ENCODE data around the gene LSM5.

The LSM5 gene

DNA sequence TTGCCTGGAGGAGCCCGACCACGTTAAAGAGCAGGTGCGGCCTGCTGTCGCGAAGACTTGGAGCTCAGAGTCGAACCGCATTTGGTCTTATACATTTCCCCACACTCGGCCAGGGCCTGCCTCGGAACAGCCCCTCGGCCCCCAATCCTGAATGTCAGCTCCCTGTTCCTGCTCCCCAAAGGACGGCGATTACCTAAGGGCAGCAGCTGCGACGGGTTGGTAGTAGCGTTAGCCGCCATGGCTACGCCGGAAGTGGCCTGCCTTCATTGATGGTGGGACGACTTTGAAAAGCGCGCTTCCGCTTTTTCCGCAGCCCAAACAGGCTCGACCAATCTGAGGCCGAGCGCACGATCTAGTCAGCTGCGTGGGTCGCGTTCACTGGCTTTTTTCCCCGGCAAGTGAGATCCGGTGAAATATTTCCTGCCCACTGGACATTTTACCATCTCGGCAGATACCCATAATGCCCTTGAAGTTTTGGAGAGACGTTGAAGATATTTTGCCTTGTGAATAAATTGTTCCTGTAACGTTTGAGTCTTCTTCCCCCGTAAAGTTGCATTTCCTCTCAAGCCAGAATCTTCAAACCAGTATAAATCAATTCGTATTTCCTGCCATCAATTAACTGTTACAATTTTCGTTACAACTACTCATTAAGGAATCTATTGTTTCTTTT, at the start of gene LSM5:
TSS of gene LSM5 (minus strand) at position 254 of the 670 bp plus-strand sequence. CDS start at position 239, 15 bp downstream.
- DNase-seq (ENCODE audit: low spot score) = peak; percentile 98

DNA sequence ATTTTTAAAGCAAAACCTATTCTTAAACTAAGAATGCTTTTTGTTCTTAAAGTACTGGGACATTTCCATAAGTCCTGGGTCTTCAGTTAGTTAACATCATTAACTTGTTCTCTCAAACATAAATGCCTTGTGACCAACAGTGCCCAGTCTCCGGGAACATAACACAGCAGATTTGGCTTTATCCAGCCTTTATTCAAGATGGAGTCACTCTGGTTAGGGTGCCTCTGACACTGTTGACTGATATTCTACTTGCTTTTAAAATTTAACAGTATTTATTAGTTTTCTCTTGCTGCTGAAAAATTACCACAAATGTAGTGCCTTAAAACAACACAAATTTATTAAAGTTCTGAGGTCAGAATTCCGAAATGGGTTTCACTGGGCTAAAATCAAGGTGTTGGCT, 49.2 kb upstream of the LSM5 start:
- DNase-seq (ENCODE audit: low spot score) = no peak

DNA sequence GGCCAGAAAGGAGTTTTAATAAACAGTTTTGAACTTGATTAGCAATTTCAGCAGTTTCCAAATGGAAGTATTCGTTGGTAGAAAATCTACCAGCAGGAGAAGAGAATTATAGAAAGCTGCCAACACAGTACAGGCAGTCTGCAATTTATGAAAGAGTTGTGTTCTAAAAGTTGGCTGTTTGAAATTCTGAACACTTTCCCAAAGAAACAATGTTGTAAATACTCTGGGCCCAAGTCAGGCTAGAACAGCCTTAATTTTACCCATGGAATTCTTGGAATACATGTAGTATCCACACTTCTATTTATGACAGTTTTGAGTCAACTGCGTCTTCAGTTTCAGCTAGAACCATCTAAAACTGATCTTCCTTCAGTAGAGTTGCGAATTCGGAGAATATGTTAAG, 47.6 kb upstream of the LSM5 start:
- no peak for DNase-seq (ENCODE audit: low spot score)

DNA sequence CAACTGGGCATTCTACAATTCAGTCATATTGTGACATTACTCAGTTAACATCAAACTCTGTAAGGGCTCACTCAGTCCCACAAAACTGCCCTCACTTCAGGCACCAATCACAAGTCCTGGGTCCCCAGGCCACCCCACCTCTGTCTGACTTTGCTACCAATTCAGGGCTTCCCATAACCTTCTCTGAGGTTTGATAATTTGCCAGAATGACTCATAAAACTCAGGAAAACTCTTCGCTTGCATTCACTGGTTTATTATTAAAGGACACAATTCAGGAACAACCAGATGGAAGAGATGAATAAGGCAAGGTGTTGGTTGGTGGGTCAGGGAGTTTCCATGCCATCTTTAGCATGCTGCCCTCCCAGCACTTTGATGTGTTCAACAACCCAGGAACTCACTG, 46.4 kb upstream of the LSM5 start:
- no peak for DNase-seq (ENCODE audit: low spot score)

DNA sequence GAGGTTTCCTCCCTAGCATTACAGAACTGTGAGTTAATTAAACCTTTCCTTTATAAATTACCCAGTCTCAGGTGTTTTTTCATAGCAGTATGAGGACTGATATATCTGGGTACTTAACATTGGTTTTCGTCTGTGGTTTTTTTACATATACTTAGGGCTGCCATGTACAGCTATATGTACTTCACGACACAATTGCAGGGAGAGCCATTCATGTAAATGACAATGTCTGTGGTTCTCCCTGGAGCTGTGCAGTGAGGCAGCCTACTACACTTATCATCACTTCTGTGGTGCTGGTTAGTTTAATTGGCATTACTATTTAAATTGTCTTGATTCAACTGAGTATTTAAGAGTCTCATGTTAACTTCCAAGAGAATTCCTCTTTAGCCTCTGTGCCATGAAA, 45.8 kb upstream of the LSM5 start:
- no peak for DNase-seq (ENCODE audit: low spot score)

DNA sequence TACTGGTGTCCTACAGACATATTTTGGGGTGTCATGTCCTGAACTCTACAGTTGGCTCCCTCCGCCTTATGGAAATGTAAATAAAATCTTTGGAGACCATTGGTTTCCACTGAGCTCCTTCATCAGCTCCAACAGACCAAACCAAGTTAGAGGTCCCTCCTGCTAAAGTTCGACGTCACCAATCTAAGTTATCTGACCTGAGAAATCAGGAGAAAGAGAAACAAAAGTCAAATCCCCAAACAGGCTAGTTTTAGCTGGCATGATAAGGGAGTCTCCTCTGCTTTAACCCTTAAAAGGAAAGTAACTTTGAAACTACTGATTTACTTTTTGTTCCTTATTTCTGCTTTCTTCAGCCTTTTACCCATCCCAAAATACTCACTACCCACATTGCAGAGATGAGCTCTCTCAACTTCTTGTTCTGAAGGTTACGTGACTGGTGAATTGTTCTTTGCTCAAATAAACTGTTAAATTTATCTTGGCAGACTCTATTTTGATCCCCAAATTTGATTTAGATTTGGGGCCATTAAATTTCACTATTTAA, 45.1 kb upstream of the LSM5 start:
- no peak for DNase-seq (ENCODE audit: low spot score)

DNA sequence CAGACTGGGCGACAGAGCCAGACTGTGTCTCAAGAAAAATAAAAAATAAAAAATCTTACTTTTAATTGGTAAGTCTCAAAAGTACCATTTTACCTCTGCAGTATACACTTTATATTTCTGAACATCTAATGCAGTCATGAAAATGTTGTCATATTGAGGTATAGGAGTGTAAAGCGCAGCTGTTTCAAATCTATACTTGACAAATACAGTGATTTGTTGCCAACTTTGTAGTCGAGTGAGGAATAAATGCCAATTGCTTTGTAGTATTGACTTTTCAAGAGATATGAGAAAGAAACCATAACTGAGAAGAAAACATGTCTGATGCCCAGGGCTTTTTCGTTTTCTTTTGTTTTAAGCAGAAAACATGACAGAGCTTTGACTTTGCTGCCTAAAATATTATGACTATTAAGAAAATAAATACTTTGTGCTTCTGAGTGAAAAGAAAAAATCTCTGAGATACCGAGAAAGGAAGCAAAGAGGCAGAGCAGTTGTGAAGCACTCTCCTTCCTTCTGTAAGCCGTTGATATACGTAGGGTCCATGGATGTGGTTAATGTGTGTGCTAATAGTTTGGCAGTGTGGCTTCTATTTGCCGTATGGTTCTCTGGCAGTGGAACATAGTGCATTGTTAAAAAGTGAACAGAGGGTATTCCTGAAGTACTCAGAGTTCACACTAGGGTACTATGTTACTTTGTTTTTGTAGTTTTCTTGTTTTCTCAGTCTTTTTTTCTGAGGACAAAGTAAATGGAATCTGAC, 43.3 kb upstream of the LSM5 start:
- no peak for DNase-seq (ENCODE audit: low spot score)

DNA sequence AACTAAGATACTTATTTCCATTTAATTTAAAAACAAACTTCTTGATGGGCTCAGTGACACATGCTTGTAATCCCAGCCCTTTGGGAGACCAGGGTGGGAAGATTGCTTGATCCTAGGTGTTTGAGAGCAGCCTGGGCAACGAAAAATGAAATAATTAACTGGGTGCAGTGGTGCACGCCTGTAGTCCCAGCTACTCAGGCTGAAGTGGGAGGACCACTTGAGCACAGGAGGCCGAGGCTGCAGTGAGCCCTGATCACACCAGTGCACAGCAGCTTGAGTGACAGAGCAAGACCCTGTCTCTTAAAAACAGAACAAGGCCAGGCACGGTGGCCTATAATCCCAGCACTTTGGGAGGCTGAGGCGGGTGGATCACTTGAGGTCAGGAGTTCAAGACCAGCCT, 42.5 kb upstream of the LSM5 start:
- DNase-seq (ENCODE audit: low spot score) = no peak

DNA sequence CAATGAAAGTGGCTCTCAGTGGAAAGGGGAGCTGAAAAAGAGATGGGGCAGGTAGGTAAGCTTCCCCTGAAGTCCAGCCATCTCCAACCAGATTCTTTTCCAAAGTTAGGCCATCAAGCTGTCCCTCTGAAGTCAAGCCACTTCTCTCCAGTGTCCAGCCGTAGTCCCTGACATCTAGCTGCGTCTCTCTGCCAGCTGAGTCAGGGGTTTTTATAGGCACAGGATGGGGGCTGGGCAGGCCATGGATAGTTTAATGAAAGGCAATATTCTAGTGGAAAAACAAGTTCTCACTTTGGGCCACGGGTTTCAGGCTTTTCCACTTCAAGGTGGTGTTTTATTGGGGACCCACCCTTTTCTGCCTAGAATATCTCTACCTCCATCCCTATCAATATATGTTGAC, 41.9 kb upstream of the LSM5 start:
- DNase-seq (ENCODE audit: low spot score) = no peak

DNA sequence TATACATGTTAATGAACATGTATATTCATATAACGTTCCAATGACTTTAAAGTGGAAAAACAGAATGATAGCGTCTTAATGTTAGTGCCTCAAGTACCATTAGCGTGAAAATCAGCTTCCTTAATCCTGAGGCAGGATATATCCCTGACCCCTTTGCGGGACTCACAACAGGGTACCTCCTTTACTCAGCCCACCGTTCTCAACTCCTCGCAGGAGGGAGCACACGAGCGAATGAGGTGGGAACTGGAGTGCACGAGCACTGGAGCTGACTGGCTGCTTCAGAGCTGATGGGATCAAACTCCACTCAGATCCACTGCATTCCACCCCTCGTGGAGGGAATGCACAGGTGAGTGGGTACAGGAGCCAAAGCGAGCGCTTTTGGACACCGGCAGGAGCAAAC, 41.2 kb upstream of the LSM5 start:
- no peak for DNase-seq (ENCODE audit: low spot score)

DNA sequence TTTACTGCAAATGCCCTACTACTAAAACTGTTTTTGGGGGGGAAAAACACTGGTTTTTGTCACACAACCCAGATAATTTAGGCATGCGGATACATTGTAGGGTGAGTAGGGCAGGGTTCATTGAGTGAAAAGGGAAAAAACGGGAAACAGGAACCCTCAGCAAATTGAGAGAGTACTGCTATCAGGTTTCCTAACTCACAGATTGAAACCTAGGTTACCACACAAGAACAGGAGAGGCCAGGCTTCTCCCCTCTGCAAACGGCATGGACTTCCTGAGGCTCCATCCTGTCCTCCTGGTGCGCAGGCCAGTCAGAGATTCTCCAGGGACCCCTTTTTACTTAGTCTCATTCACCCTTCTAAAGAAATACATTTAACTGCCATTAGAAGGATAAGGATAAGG, 35.7 kb upstream of the LSM5 start:
- DNase-seq (ENCODE audit: low spot score) = no peak

DNA sequence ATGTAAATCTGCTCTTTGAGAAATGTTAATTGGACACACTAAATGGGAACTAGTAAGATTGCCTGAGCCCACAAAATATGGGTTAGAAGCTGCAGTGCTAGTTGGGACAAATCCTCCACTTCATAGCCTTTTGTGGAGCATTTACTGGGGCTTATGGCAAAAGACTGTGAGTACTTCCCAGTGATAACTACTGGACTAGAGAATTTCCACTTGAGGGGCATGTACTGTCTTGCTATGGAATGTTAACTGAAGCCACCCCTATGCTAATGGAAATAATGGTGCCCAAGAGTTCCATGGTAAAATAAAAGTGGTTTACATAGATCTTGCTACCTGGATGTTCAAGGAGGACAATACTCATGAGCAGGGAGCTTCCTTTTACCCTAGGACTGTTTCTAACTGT, 34.5 kb upstream of the LSM5 start:
- no peak for DNase-seq (ENCODE audit: low spot score)

DNA sequence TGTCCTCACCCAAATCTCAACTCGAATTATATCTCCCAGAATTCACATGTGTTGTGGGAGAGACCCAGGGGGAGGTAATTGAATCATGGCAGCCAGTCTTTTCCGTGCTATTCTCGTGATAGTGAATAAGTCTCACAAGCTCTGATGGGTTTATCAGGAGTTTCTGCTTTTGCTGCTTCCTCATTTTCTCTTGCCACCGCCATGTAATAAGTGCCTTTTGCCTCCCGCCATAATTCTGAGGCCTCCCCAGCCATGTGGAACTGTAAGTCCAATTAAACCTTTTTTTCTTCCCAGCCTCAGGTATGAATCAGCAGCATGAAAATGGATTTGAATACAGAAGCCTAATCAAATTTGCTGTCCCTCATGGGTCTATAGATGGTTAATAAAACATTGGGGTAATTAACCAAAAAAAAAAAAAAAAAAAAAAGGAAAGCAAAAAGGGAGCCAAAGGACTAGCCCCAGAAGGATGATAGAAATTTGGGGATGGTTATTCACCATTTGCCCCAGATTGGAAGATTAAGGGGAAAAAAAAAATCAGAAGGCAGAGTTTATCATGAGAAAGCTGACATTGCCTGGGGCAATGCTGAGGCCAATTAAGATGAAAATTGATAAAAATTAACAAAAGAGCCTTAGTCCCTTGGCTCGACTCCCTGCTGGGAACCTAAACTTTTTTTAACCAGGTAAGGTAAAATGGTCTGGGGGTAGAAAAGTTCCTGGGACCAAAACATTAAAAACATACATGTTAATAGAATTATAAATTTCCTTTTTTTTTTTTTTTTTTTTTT, 32.8 kb upstream of the LSM5 start:
- no peak for DNase-seq (ENCODE audit: low spot score)

DNA sequence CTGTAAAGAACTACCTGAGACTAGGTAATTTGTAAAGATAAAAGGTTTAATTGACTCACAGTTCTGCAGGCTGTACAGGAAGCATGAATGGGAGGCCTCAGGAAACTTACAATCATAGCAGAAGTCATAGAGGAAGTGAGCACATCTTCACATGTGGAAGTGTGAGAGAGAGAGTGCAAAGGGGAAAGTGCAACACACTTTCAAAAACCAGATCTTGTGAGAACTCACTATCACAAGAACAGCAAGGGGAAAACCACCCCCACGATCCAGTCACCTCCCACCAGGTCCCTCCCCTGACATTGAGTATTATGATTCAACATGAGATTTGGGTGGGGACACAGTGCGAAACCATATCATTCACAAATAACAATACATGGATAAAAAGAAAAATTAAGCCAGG, 29.6 kb upstream of the LSM5 start:
- DNase-seq (ENCODE audit: low spot score) = no peak

DNA sequence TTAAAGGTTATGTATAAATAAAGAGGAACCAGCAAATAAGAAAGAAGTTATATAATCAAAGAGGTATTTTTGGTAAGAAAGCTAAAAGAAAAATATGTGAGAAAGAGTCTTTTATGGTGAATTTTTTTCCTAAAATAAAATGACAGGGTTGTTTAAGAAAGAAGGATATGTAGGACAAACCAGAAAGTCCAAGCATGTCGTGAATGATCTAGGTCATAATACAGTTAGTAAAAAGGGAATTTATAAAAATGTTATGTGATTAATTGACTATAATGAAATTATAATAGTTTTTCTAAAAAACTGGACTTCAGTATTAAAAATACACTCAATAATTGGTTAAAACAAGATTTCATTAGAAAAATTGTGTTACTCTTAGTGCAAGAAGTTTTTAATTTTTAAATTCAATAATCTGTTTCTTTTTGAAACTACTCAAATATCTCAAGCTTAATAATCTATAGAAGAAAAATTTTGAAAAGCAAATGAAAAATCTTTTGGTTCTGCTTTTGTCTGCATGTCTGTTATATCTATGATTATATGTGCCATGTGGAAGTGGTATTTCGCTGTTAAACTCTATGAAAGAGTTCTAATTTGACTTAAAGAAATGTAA, 28.5 kb upstream of the LSM5 start:
- DNase-seq (ENCODE audit: low spot score) = peak; percentile 39

DNA sequence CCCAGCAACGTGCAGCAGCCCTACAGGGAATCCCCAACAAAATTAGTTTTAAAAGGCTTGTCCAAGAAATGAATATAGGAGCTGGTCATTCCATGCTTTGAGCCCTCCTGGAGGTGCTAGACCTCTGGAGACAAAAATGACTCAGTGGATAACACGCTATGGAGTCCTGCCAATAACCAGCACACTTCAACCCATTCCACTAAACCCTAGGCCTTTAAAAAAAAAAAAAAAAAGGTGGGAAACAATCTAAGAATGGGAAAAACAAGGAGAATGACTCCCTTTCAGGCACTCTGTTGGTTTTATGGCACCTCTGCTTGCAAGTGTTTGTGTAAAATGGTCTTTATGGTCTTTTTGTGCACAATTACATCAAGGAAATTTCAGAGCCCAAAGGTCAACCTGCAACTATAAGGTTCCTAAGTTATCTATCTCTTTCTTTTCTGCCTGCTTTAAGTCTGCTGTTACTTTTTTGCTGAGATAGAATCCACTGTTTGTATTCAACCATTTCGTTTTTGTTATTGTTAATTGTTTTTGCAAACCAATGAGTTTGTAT, 26.4 kb upstream of the LSM5 start:
- no peak for DNase-seq (ENCODE audit: low spot score)

DNA sequence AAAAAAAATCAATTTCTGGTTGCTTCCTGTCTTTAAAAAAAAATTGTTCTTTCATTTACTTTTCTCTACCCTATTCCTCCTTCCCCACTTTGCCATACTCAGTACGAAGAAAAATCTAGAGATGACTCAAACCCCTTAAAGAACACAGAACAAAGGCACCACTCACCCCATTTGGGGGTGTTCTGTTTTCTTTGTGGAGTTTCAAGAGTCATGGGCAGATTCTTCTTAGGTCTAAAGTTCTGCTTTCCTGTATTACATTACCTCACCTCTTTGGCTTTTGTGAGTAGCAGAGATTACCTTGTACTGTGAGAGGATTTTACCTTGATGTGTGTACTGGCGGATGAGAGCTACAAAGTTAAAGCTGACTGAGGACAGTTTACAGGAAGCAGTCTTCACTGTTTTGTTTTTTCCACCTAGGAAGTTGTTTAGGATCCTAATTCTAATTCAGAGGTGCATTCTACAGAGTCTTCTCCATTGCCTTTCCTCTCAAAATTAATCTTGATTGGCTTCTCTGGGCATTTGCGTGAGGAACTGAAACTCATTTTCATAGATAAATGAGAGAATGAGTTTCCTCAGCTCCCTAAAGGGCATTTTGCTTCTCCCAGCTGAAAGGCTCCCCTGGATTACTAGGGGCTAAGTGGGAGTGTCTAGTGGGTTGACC, 25.8 kb upstream of the LSM5 start:
- DNase-seq (ENCODE audit: low spot score) = no peak

DNA sequence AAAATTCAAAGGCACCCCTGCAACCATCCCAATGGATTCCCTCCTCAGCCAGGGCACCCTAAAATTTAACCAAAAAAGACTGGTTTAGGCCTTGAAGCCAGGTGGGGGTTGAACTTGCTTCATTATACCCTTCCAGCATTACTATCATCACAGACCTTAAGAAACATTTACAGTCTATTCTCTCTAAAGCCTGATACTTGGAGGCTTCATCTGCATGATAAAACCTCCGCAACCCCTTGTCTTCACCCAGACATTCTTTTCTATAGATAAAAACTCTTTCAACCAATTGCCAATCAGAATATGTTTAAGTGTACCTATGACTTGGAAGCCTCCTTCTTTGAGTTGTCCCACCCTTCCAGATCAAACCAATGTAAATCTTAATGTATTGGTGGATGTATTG, 23.0 kb upstream of the LSM5 start:
- DNase-seq (ENCODE audit: low spot score) = no peak

DNA sequence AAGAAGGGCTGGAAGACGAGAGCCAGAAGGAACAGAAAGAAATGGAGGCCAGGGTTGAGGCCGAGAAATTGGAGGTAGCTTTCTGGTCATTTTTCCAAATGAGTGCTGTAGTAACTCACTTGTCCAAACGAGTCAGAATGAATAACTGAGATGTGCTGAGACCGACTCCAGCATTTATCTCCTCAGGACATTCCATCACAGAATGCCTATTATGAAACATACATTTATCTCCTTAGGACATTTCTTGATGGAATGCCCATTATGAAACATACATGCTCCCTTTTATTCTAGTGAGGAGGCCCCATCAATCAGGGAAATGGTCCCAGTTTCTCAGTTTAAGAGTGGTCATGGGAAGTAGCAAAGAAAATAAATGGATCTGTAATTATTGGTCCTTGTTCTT, 21.6 kb upstream of the LSM5 start:
- DNase-seq (ENCODE audit: low spot score) = no peak

DNA sequence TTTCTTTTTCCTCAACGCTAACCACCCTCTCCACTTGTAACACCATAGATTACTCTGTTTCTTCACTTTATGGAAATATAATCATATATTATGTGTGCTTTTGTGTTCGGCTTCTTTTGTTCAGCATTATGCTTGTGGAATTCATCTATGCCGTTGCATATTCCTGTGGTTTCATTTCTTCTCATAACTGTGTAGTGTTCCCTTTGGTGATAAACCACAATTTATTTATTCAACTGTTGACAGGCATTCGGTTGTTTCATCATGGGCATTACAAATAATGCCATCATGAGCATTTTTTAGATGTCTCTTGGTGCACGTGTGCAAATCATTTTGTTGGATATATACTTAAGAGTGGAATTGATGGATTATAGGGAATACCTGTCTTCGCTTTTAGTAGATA, 17.2 kb upstream of the LSM5 start:
- no peak for DNase-seq (ENCODE audit: low spot score)

DNA sequence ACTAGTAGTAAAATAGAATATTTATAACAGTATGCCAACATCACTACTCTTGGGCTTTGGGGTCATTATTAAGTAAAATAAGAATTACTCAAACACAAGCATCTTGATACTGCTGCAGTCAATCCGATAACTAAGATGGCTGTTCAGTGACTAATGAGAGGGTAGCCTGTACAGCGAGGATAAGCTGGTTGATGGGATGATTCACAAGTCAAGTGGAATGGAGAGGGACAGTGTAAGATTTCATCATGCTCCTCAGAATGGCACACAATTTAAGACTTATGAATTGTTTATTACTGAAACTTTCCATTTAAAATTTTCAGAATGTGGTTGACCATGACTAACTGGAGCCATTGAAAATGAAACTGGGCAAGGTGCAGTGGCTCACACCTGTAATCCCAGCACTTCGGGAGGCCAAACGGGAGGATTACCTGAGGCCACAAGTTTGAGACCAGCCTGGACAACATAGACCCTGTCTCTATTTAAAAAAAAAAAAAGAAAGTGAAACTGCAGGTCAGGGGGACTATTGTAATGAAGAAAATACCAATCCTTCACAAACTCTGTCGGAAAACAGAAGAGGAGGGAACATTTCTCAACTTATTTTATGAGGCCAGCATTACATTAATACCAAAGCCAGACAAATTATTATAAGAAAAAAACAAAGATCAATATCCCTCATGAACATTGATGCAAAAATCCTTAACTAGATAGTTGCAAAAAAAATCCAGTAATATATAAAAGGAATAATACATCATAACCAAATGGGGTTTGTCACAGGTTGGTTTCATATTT, 16.3 kb upstream of the LSM5 start:
- DNase-seq (ENCODE audit: low spot score) = no peak
